ENCODE measurements around the gene MSI2.

Gene MSI2

DNA sequence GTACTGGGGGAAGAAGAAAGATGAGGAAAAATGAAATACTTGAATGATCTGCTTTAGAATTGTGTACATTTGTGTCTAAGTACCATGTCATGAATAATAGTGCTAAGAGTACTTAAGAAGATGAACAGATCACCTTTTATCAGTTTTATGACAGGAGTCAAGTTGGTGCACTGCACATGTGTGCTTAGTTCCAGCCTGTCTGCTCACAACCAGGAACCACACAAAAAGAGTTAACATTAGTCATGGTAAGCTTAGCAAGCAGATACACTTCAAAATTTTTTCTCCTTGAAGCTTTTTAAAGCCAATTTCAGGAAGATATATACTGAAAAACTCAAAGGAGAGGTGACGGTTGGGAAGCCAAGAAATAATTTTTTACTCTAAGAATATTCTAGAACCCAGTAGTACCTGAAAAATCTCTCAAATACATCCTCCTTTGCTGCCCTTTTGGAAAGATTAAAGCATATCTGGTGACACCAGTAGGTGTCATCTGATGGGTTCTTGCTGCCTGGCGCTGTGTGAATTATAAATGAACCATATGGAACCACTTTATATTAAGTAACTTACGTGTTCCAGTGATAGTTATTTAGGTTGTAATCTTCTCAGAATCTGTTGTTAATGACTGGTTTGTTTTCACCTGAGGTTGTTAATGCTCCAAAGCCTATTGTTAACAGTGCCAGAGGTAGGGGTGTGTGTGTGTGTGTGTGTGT lies 93.4 kb downstream of the MSI2 start:
- no peak for DNase-seq

DNA sequence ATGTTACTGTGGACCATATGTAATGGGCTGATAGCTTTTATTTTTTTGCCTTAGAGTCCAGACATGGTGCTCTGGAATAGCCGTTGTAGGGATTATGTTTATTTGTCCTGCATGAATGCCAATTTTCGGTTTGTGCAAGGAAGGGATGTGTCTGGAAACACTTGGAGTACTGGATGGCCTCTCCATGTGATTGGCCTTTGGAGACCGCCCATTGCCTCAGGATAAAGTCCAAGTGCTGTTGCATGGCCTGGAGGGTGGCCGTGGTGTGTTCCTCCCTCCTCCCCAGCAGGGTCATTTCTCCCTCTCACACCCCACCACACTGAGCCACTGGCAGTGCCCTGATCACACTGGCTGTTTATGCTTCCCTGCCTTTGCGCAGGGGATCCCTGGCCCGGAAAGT lies 93.9 kb downstream of the MSI2 start:
- no peak for DNase-seq

DNA sequence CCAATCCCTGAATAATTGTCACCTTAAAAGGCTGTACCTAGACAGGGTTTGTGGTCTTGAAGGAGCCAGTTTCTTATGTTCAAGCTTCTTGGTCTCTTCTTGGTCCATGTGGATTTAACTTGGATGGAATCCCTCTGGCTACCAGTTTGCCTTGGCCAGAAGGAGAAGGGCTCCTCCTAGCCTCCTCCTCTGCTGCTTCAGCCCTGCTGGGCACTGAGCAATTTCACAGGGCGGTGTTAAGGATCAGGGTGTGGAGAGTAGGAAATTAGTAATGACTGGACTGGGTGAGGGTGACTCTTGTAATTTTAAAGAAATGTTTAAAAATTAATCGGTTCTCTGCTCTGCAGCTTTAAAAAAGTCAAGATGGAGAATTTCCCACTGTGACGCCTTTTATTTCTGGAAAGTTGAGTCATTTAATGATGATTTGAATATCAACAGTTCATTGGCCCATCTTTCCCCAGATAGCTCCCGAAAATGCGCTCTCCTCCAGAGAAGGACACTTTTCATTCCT lies 96.4 kb downstream of the MSI2 start:
- no peak for DNase-seq

DNA sequence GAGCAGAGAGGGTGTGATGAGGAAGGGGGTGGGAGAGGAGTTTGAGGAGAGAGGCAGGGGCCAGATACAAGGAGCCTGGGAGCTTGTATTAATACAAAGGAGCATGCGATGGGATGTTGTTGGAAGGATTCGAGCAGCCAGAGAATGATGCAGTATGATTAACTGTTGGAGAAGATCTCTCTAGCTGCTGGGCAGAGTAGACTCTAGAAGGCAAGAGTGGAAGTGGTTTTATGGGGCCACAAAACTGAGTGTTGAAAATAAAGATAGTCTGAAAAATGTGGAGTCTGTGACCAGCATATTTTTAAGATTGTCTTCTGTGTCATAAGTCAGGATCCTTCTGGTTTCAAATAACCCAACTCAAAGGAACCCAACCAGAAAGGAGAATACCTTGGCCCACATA lies 98.3 kb downstream of the MSI2 start:
- no peak for DNase-seq

DNA sequence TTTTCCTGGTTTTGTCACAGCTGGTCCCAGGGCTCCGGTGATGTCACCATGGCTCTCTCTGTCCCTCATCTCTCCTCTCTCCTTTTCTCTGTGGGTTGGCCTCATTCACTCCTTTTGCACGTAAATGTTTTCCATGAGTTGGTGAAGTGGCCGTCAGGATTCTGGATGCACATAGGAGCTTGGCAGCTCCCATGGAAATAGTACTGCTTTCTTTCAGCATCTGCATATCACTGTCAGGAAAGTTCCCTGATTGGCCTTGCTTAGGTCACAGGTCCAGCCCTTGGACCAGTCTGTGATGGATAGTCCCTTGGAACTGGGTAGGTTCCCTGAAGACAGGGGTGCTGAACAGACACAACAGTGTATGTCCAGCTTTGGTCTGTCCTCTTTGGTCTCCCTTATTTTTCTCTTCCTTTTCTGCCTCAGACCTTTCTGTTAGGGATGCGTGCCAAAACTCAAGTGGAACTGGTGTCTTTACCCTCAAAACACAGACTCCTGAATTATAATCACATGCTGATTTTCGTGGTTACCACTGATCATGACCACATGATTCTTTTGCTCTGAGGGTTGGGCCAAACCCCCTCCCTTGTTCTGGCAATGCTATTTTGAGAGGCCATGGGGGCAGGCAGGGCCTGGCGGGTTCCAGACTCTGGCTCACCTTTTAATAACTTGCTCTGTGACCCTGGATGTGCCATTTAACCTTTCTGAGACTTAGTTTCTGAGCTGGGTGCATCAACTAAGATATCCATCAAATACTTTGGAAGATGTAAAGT lies 99.0 kb downstream of the MSI2 start:
- DNase-seq = peak; percentile 19

DNA sequence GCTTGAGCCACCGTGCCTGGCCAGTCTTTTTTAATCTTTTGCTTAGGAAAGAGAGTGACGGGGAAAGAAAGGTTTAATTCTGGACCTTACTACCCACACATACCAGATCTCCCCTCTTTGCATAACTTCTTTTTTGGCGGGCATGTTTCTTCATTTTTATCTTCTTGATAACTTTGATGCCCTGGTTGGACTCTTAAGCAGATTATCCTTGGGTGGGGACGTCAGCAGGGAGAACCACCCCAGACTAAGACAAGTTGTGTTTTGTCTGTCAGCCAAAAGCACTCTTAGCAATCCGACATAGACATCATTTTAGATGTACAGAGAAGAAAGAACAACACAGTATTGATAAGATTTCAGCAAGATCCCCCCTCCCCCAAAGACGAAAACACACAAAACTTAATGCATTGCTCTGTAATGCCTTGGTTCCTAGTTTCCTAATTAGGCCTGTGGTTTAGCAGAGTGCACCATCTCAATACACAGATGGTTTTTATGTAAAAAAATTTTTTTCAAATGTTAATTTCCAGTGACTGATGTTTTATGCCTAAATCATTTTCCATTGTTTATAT lies 99.9 kb downstream of the MSI2 start:
- peak; percentile 45 for DNase-seq

DNA sequence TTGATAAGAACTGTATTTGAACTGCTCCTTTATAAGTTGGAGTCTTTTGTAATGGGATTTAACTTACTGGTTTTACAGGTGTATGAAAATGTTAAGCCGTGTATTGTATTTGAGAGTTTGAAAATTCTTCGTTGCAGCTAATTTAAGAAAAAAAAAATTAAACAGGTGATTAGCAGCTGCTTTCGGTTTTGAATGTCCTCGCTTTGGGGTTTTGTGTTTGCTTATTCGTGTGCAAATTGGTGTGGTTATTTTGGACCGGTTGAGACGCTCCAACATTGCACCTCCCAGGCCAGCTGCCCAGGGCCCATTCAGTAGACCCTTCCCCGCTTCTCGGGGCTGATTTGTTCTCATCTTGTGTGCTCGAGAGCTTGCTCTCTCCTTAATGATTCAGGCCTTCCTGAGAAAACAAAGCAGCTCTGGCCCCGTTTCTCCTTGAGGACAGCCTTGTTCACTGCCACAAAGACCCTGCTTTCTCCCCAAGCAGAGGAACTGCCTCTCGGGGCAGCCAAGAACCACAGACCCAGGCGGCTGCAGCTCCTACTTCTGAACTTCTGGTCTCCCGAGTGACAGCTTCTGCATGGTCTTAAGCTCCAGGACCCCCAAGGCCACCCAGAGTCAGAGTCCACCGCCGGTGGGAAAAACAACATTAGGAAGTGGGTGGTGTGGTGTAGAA lies 100.5 kb downstream of the MSI2 start:
- DNase-seq = no peak

DNA sequence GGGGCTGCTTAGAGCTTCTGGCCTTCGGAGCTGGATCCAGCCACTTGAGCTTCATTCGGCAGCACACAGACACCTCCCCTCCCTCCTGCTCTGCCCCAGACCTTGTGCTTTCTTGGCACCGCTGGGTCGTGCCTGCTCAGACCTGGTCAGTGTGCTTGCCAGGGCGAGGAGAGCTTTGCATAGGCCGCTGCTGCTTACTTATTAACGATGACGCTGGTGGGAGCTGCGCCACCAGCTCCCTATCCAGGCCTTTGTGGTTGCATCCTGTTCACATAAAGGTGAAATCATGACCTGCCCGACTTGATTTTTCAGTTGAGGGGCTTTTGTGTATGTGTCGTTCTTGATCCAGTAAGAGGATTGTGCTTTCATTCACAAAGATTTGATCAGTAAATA lies 101.1 kb downstream of the MSI2 start:
- DNase-seq = no peak

DNA sequence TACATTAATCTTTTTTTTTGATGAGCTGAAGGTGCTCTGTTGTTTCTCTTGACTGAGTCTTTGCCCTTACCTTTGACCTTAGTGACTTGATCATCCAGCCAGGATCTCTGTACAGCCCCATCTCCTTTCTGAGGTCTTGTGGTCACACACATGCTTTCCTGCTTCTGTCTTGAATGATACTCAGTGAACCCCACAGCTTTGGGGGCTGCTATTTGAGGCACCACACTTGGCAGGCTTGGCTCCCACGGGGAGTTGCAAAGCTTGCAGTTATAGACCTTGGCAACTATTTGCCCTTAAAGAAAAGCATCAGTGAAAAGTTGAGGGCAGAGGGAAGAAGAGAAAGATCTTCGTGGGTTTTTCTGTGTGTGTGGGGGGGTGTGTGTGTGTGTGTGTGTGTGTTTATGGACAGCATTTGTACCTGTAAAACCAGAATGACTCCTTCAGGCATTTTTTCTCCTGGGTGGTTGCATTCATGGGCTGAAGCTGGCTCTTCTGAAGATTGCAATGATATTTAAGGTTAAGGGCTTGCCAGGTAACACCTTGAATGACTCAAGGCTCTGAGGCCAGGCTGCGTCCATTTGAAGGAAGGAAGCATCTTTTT lies 101.6 kb downstream of the MSI2 start:
- DNase-seq = no peak

DNA sequence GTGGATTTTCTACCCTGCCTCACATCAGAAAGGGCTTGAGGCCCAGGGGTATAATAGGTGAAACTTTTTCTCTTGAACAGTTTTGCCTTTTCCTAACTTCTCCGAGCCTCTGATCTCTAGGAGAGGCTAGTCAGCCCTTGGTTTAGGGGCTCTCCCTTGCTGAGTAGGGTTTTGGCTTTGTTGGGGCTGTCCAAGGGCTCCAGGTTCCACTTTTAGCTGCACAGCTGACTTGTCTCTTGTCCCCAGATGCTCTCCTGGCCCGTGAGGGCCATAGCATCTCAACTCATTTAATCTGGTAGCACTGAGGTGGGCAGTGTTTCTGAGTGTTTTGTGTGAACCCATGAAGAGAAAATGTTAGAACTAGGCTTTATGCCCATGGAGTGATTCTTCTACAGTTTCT lies 103.9 kb downstream of the MSI2 start:
- DNase-seq = no peak

DNA sequence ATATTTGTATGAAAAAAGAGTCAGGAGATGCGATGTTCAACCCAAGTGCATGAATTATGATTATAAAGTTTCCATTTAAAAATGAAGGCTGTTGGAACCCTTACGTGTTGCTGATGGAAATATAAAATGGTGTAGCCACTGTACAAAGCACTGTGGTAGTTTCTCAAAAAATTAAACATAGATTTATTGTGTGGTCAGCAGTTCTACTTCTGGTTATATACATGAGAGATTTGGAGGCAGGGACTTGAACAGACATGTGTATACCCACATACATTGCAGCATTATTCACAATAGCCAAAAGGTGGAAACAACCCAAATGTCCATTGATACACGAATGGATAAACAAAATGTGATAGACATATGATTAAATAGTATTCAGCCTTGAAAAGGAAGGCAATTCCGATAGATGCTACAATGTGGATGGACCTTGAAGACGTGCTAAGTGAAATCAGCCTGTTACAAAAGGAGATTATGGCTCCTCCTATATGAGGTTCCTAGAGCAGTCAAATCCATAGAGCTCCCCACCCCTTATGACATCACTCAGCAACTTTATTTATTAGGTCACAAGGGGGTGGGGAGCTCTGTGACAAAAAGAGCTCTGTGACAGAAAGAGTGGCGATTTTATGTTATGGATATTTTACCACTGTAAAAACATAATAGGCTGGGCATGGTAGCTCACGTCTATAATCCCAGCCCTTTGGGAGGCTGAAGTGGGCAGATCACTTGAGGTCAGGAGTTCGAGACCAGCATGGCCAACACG lies 106.7 kb downstream of the MSI2 start:
- no peak for DNase-seq

DNA sequence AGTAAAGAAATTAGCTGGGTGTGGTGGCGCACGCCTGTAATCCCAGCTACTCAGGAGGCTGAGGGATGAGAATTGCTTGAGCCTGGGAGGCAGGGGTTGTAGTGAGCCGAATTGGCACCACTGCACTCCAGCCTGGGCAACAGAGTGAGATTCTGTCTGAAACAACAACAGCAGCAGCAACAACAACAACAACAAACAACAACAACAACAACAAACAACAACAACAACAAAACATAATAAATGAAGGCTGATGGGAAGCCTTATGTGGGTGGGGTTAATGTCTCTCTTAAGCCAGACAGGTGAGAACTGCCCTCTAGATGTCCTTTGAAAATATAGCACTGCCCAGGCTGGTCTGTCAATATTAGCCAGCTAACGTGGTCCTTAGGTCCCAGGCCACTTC lies 107.3 kb downstream of the MSI2 start:
- no peak for DNase-seq

DNA sequence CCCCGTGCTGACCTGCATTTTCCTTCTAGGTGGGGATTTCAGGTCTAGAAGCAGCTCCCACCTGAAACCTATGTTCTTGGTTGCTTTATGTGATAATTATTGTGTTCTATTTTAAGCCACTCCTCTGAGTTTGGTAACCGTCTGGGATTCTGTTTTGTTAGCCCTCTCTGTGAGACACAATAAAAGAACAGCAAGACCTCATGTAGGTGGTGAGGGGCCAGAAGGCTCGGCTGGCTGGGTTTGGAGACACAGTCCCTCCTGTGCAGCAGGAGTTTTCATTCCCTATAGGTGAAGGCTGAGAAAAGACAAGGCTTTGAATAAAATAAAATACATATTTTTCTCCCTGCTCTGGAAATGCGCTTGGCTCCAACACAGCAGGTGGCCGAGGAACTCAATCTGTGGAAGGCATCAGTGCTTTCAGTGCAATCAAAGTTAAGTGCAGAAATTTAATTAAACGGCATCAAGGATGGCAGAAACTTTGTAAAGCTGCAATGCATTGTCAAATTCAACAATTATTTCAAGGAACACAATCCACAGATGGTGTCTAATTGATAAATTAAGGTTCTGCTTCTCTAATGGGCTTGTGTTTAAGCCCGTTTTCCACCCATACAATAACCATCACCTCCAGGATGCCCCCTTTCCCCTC lies 107.8 kb downstream of the MSI2 start:
- no peak for DNase-seq

DNA sequence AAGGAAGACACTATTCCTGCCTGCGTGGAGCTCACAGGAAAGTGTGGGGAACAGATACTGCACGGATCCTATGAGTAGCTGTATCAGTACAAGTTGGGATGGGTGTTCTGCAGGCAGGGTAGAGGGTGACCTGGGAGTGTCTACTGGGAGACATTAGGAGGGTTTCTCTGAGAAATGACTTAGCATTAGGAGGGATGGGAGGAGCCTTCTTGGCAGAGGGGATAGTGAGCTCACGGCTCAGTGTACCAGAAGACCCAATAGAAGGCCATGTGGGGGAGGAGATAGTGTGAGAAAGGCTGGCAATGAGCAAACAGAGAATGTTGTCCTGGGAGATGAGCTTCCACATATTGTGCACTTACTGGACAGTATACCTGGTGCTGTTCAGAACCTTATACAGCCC lies 109.1 kb downstream of the MSI2 start:
- DNase-seq = peak; percentile 72

DNA sequence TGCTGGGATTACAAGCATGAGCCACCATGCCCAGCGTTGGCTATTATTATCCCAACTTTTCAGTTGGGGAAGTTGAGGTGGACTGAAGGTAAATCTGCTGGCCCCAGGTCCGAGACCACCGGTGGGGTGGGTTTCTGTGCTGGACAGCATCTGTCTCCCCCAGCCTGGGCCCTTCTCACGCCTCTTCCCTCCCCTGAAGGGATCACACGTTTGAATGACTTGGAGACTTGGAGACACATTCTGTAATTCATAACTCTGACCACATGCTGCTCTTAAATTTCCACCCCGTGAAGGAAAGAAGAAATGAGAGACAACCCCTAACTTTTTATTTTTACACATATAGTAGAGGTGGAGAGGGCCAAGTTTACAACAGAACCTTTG lies 109.8 kb downstream of the MSI2 start:
- no peak for DNase-seq

DNA sequence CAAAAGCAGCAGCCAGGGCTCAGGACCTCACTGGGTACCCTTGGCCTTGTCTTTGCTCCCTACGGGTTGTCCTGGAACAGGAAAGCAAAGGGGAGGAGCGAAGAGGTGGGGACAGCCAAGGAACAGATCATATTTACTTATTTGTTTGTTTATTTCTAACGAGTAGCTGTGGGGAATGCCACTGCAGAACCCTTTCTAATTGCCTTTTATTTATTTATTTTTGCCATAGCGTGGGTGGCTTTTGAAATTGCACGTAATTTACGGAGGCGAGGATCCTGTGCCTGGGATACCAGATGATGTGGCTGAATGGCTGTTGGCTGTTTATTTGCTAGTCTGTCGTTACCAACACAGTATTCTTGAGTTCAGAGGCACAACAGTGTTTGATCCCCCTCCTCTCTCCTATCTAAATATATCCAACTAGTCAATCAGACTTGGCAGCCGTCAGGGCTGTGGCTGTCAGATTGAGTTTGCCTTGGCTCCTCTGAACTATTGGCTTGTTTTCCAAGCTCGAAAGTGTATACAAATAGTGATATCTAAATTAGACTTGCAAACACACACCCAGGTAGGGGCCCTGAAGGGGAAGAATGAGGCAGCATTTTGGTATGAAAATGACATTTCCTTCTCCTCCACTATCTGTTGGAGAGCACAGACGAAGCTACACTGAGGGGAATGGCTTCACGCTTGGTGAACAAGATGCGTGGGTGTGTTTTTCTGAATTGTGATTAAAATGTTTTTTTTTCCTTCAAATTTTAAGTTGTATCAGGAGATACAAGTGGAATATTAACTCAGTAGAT lies 110.4 kb downstream of the MSI2 start:
- DNase-seq = peak; percentile 34

DNA sequence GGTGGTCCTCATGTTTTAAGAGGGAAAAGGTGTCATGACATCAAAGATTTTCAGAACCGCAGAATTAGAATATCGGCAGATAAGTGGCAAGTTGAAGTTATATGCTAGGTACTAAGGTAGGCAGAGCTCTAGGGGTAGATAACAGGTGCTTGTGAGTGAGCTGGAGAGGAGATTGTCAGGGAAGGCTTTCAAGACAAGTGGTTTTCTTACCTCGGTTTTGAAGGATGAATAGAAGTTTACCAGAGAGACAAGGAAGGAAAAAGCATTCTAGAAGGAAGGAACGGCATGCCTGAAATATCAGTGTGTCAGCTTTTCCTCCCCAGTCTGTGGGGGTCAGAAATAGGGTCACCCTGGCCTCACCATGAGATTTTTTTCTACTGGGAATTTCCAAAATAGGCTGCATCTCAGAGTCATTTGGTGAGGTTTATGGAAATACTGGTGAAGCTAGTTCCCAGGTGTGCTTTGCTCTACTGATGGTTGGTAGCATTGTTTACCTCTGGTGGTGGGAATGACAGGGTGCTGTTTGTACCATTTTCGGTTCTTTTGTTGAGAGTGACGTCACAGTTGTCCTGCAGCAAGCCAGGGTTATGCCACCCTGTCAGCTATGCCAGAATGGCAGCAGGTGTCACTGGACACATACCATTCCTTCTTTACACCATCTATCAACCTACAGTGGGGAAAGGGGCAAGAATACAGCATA lies 112.5 kb downstream of the MSI2 start:
- DNase-seq = no peak

DNA sequence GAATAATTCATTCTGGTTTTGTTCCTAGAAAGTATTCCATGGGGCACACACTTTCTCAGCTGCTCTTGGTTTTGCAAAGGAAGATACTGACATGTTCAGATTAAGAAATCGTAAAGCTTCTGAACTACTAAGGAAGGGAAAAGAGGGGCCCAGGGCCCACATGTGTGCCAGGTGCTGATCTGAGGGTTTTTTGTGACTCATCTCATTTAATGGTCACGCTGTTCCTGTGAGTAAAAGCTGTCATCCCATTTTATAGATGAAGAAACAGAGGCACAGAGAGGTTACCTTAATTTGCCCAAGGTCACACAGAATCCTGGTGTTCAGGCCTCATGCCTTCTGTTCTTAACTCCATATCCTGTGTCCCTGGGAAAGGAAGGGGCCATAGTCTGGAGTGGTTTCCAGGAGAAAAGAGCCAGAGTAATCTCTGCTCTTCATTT lies 113.2 kb downstream of the MSI2 start:
- DNase-seq = no peak

DNA sequence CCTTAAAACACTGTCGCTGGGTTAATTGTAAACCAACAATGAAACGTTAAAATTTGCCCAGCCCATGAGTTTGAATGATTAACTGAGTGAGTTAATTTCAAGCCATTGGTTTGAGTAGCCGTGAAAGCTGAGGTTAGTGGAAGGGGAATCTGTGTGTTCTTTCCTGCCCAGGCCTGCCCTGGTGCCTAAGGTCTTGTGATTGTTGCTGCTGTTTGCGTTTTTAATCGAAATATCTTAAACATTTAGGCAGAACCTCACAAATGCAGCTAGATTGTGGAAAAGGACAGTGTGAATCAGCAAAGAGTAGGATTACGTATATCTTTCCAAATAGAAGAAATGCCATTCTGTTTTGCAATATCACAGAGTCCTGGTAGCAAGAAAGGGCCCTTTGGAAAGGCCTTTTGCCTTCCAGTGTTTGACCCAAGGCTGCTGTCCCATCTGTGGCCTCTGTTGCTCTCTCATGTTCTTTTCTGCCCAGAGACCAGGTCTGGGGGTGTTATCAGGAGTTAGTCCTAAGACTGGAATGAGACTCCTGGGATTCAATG lies 113.8 kb downstream of the MSI2 start:
- DNase-seq = no peak

DNA sequence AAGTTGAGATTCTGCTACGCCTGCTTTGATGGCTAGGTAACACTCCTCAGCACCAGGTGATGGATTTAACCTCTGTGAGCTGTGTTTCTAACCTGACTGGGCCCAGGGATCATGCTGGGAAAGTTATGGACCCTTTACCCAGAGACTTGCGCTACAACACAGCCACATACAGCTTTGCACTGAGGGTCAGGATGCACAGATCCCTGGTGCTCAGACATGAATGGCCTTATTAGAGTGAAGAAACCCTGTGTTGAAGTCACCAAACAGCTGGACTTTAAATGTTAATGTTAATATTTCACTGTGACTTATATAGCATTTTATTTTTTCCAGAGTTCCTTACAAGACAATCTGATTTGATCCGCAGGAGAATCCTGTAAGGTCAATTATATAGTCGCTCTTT lies 114.3 kb downstream of the MSI2 start:
- no peak for DNase-seq

Measured in hematopoietic multipotent progenitor cell treated with erythropoietin and hydrocortisone succinate and interleukin-3 and kit ligand, for 8 days (in vitro differentiated cells).